ENCODE data around the gene SFTPA1. TPM values are rescaled to one million over a fixed set of nuclear protein-coding genes. Genes with fewer than 3 reads are reported as not detected.
"Not testable (repeated sequence)": the region's sequence is repeated elsewhere in the genome, so short reads cannot be mapped to it uniquely, and the experiment has no call there.

The SFTPA1 gene
- total RNA-seq, 4 donors from 2014 or later: not detected

GRCh38 chr10:79615577-79615976, 4.8 kb downstream of the SFTPA1 start:
- no peak for TF ChIP-seq CTCF (IDR thresholded peaks at IDR 0.05)
- no peak for ATAC-seq (ENCODE audit: low FRiP score)
- DNase-seq (ENCODE audit: low spot score): no peak

- DNase-seq (ENCODE audit: low spot score): no peak
- no peak for ATAC-seq (ENCODE audit: low FRiP score)
- TF ChIP-seq CTCF (IDR thresholded peaks at IDR 0.05): no peak
Measured at GRCh38 chr10:79616164-79616563, 5.4 kb downstream of the SFTPA1 start.

DNA sequence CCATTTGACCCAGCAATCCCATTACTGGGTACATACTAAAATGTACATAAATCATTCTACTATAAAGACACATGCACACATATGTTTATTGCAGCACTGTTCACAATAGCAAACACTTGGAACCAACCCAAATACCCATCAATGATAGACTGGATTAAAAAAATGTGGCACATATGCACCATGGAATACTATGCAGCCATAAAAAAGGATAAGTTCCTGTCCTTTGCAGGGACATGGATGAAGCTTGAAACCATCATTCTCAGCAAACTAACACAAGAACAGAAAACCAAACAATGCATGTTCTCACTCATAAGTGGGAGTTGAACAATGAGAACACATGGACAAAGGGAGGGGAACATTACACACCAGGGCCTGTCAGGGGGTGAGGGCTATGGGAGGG, 12.9 kb downstream of the SFTPA1 start:
- not testable (repeated sequence) for DNase-seq (ENCODE audit: low spot score); ATAC-seq (ENCODE audit: low FRiP score)

- ATAC-seq (ENCODE audit: low FRiP score): no peak
- no peak for TF ChIP-seq CTCF (IDR thresholded peaks at IDR 0.05)
- no peak for DNase-seq (ENCODE audit: low spot score)
Measured at GRCh38 chr10:79627075-79627474, 16.3 kb downstream of the SFTPA1 start.

DNA sequence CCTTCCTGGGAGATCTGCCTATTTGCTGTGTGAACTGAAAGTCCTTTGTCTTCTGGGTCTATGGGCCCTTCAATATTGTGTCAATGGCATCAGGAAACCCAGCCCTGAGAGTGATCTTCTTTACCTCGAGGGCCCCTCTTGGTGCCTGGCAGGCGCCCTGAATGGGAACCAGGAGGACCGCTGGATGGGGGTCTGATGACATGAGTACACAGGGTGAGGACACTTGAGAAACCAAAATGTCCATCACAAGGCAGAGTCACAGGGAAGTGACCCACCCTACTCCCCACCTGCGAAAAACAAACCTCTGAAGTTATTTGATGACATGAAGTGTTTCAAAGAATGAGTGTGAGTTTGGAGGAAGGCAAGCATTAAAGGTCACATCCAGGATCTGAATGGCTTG, 17.3 kb downstream of the SFTPA1 start:
- TF ChIP-seq CTCF (IDR thresholded peaks at IDR 0.05): no peak
- DNase-seq (ENCODE audit: low spot score) (no peak), ATAC-seq (ENCODE audit: low FRiP score) (no peak)

GRCh38 chr10:79628988-79629954, 18.5 kb downstream of the SFTPA1 start:
- TF ChIP-seq CTCF (IDR thresholded peaks at IDR 0.05): no peak
- DNase-seq (ENCODE audit: low spot score) (no peak), ATAC-seq (ENCODE audit: low FRiP score) (no peak)

GRCh38 chr10:79629955-79630327, 19.2 kb downstream of the SFTPA1 start:
- DNase-seq (ENCODE audit: low spot score): no peak
- TF ChIP-seq CTCF (IDR thresholded peaks at IDR 0.05): no peak
- ATAC-seq (ENCODE audit: low FRiP score): no peak

DNA sequence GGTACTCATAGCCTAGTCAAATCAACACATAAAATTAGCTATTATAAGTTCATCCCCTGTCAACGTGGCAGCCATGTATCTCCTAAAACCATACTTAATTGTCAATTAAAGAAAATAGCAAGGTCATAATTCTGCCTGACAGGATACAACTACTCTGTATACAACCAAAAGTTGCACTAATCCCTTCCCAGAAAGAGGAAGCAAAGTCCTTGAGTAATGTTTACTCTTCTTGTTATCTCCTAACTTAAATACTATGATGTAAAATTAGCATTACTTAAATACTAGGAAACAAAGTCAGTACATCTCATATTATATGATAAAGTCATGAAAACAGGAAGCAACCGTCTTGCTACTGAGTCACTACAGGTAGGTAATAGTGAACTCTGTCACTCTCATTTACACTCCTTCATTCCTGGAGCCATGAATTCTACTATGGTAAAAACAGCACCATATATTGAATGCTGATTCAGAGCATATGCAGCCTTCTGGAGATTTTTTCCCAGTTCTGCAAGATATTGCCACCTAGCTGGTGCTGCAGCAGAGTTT, 26.0 kb downstream of the SFTPA1 start:
- not testable (repeated sequence) for DNase-seq (ENCODE audit: low spot score); ATAC-seq (ENCODE audit: low FRiP score)

Data from omental fat pad (tissue), 4 donors.